GM18951 (cell line): Measurements from ENCODE around the gene COX7C.
"Not testable (repeated sequence)": the region's sequence is repeated elsewhere in the genome, so short reads cannot be mapped to it uniquely, and the experiment has no call there.

Experiments used
- POLR2A ChIP-seq: IDR thresholded peaks from 4 replicates; pipeline ENCODE4 v1.6.1; 2011; ENCODE audit warnings: mild to moderate bottlenecking; ENCODE audit not compliant: insufficient read length, insufficient read depth; ENCODE audit errors: extremely low read depth
- in situ Hi-C: fragments of 300-500 bp; cut with MboI; formaldehyde crosslinking; loops from one replicate; pipeline ENCODE4 v1.12.0; 2022; ENCODE audit warnings: low sequenced_read_pairs, mixed read lengths, inconsistent platforms; ENCODE audit not compliant: unreplicated experiment

The COX7C gene

GRCh38 chr5:86617756-86618576 is at the start of gene COX7C:
Gene COX7C, plus strand, starts transcription at chr5:86617941. Its CDS starts 115 bp downstream, at chr5:86618056.
- in situ Hi-C loops, result no loop called here
- peak; percentile 74 for TF ChIP-seq POLR2A

- in situ Hi-C loops, result not testable (repeated sequence)
Observed at GRCh38 chr5:86569522-86570426, 48.0 kb upstream of the COX7C start.

GRCh38 chr5:86570427-86571083 is 47.2 kb upstream of the COX7C start:
- in situ Hi-C loops, result no loop called here
- no peak for TF ChIP-seq POLR2A

GRCh38 chr5:86571109-86571508 is 46.6 kb upstream of the COX7C start:
- in situ Hi-C loops, result not testable (repeated sequence)

GRCh38 chr5:86572825-86573517 is 44.8 kb upstream of the COX7C start:
- no peak for TF ChIP-seq POLR2A
- in situ Hi-C loops, result no loop called here

- in situ Hi-C loops, result no loop called here
- TF ChIP-seq POLR2A, result no peak
Observed at GRCh38 chr5:86579502-86579901, 38.2 kb upstream of the COX7C start.

GRCh38 chr5:86596476-86596875 is 21.3 kb upstream of the COX7C start:
- TF ChIP-seq POLR2A, result no peak
- in situ Hi-C loops, result no loop called here

GRCh38 chr5:86605881-86606280 is 11.9 kb upstream of the COX7C start:
- in situ Hi-C loops, result no loop called here
- no peak for TF ChIP-seq POLR2A

- no peak for TF ChIP-seq POLR2A
- in situ Hi-C loops, result no loop called here
Observed at GRCh38 chr5:86613455-86613854, 4.3 kb upstream of the COX7C start.

GRCh38 chr5:86617309-86617755 is 409 bp upstream of the COX7C start:
- TF ChIP-seq POLR2A, result no peak
- in situ Hi-C loops, result no loop called here

GRCh38 chr5:86623785-86624483 is 6.2 kb downstream of the COX7C start:
- in situ Hi-C loops, result no loop called here
- no peak for TF ChIP-seq POLR2A

GRCh38 chr5:86625148-86625547 is 7.4 kb downstream of the COX7C start:
- TF ChIP-seq POLR2A, result no peak
- in situ Hi-C loops, result no loop called here
